Keratinocyte (primary cell): ENCODE data around the gene CDA.

Experiments used
- CTCF ChIP-seq, 3 experiments: IDR thresholded peaks in 1 of 3; conservative IDR thresholded peaks in 1 of 3; optimal IDR thresholded peaks in 1 of 3; 2 replicates in 2 of 3; 3 replicates in 1 of 3; pipeline versions ENCODE3 to v1.5.1; 2011; ENCODE audit warnings: low read length in 3 of 3, mild to moderate bottlenecking in 3 of 3, moderate library complexity in 2 of 3, control low read depth in 1 of 3, inconsistent platforms in 1 of 3; ENCODE audit not compliant: insufficient read depth in 2 of 3; ENCODE audit errors: extremely low read depth in 1 of 3
- EZH2 ChIP-seq: IDR thresholded peaks from one replicate; pipeline ENCODE4 v1.6.1; 2012; ENCODE audit warnings: inconsistent platforms, mild to moderate bottlenecking, low read length, moderate library complexity

DNA sequence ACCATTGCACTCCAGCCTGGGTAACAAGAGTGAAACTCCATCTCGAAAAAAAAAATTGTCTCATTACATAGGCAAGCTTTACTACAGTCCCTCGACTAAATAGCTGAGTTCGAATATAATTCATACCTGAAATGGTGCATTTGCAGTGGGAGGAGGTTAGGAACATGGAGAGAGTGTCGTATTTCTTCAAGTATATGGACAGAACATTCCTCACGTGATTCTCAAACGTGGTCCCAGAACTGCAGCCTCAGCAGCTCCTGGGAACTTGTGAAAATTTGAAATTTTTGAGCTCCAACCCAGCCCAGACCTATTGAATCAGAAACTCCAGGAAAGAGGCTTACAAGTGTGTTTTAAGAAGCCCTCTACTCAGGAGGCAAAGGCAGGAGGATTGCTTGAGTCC lies 7.2 kb downstream of the CDA start:
- no peak for TF ChIP-seq CTCF (optimal IDR thresholded peaks at IDR 0.05 in 1 of 3, IDR thresholded peaks at IDR 0.05 in 1 of 3, conservative IDR thresholded peaks at IDR 0.05 in 1 of 3; ENCODE audit: extremely low read depth in 1 of 3, insufficient read depth in 2 of 3, low read length in 3 of 3)
- no peak for TF ChIP-seq EZH2
